ENCODE results near the gene PSD4.
"Not testable (repeated sequence)": the region's sequence is repeated elsewhere in the genome, so short reads cannot be mapped to it uniquely, and the experiment has no call there.

PSD4 gene

DNA sequence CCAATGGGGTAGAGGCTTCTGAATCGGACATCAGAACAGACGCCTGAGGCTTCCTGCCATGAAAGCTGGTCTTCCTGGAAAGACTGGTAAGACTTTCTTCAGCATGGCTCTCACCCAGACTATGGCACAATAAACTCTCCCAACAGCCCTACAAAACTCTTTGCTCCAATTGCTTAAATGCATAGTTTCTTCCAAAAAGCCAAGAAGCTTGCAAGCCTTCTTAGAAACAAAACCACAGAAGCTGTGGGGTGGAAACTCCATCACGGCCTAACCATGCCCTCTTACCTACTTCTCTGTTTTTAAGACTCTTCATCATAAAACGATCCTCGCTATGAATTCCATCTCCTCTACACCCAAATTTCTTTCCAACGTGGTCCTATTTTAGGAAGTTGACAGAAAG lies 56.8 kb downstream of the PSD4 start:
- no peak overlapping the region for H3K9ac ChIP-seq (ENCODE audit: low read depth in 1 of 2, low read length in 2 of 2)
- no peak overlapping the region for H3K4me3 ChIP-seq (ENCODE audit: low read depth in 1 of 2, low read length in 2 of 2)
- H3K27ac ChIP-seq (ENCODE audit: low read depth, low read length), result no peak overlapping the region
- no peaks in the 10 kb centered on the region for H3K9me3 ChIP-seq (ENCODE audit: control insufficient read depth in 1 of 2, low read length in 2 of 2)
- peaks cover 37 to 38% of the 10 kb centered on the region in 2 donors for H3K4me1 ChIP-seq (ENCODE audit: control insufficient read depth in 1 of 2, insufficient read depth in 2 of 2, low read length in 2 of 2)
- no peaks in the 10 kb centered on the region for H3K36me3 ChIP-seq (ENCODE audit: control insufficient read depth in 1 of 2, insufficient read depth in 2 of 2, low read length in 2 of 2)
- H3K27me3 ChIP-seq (ENCODE audit: control insufficient read depth in 1 of 2, insufficient read depth in 2 of 2, low read length in 2 of 2), result no peaks in the 10 kb centered on the region

DNA sequence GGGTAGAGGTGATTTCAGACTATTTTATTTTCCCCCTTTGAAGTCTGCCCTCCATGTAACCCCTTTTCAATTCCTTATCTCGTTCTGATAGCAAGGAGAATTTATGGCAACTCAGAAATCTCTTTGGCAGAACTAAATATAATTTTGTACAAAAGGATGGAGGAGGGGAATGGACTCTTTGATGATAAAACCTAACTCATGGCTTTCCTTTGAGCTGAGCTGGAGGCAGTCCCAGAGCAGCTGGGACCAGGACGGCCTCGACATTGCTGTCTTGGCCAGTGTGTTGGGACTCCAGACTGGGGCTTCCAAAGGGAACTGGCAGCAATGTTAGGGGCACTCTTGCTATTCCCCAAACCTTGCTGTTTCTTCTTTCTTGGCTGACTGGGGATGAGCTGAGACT lies 57.3 kb downstream of the PSD4 start:
- H3K36me3 ChIP-seq (ENCODE audit: control insufficient read depth in 1 of 2, insufficient read depth in 2 of 2, low read length in 2 of 2), result no peaks in the 10 kb centered on the region
- H3K4me1 ChIP-seq (ENCODE audit: control insufficient read depth in 1 of 2, insufficient read depth in 2 of 2, low read length in 2 of 2), result peaks cover 37 to 38% of the 10 kb centered on the region in 2 donors
- no peak overlapping the region for H3K9ac ChIP-seq (ENCODE audit: low read depth in 1 of 2, low read length in 2 of 2)
- no peaks in the 10 kb centered on the region for H3K27me3 ChIP-seq (ENCODE audit: control insufficient read depth in 1 of 2, insufficient read depth in 2 of 2, low read length in 2 of 2)
- no peak overlapping the region for H3K4me3 ChIP-seq (ENCODE audit: low read depth in 1 of 2, low read length in 2 of 2)
- no peak overlapping the region for H3K27ac ChIP-seq (ENCODE audit: low read depth, low read length)
- no peaks in the 10 kb centered on the region for H3K9me3 ChIP-seq (ENCODE audit: control insufficient read depth in 1 of 2, low read length in 2 of 2)

DNA sequence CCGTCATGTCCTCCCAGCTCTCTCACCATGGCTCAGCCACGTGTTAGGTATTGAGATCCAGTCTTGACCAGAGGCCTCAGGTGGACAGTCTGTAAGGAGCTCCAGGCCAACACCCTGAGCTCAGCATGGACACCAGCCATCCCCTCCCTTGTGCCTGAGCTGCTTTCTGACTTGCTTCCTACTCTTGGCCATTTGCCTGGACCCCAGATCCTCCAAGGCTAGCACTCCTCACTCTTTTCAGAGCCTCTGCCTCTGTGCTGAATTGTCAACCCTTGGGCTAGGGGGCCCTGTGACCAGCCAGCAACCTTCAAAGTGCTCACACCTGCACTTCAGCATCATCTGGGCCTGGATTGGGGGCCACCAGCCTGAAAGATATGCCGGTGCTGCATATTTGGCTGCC lies 58.4 kb downstream of the PSD4 start:
- Histone ChIP-seq H3K27ac (ENCODE audit: low read depth, low read length) (no peak overlapping the region), H3K4me1 (ENCODE audit: control insufficient read depth in 1 of 2, insufficient read depth in 2 of 2, low read length in 2 of 2) (peaks cover 41 to 44% of the 10 kb centered on the region in 2 donors), H3K36me3 (ENCODE audit: control insufficient read depth in 1 of 2, insufficient read depth in 2 of 2, low read length in 2 of 2) (no peaks in the 10 kb centered on the region), H3K9me3 (ENCODE audit: control insufficient read depth in 1 of 2, low read length in 2 of 2) (no peaks in the 10 kb centered on the region), H3K4me3 (ENCODE audit: low read depth in 1 of 2, low read length in 2 of 2) (no peak overlapping the region), H3K27me3 (ENCODE audit: control insufficient read depth in 1 of 2, insufficient read depth in 2 of 2, low read length in 2 of 2) (no peaks in the 10 kb centered on the region), H3K9ac (ENCODE audit: low read depth in 1 of 2, low read length in 2 of 2) (no peak overlapping the region)

- H3K9ac ChIP-seq (ENCODE audit: low read depth in 1 of 2, low read length in 2 of 2), result no peak overlapping the region
- H3K27me3 ChIP-seq (ENCODE audit: control insufficient read depth in 1 of 2, insufficient read depth in 2 of 2, low read length in 2 of 2), result no peaks in the 10 kb centered on the region
- H3K4me3 ChIP-seq (ENCODE audit: low read depth in 1 of 2, low read length in 2 of 2), result no peak overlapping the region
- peaks cover 40 to 49% of the 10 kb centered on the region in 2 donors for H3K4me1 ChIP-seq (ENCODE audit: control insufficient read depth in 1 of 2, insufficient read depth in 2 of 2, low read length in 2 of 2)
- no peaks in the 10 kb centered on the region for H3K9me3 ChIP-seq (ENCODE audit: control insufficient read depth in 1 of 2, low read length in 2 of 2)
- no peak overlapping the region for H3K27ac ChIP-seq (ENCODE audit: low read depth, low read length)
- no peaks in the 10 kb centered on the region for H3K36me3 ChIP-seq (ENCODE audit: control insufficient read depth in 1 of 2, insufficient read depth in 2 of 2, low read length in 2 of 2)
Measured at GRCh38 chr2:113232740-113233139, 59.0 kb downstream of the PSD4 start.

- Histone ChIP-seq H3K27ac (ENCODE audit: low read depth, low read length) (no peak overlapping the region), H3K9ac (ENCODE audit: low read depth in 1 of 2, low read length in 2 of 2) (no peak overlapping the region), H3K36me3 (ENCODE audit: control insufficient read depth in 1 of 2, insufficient read depth in 2 of 2, low read length in 2 of 2) (no peaks in the 10 kb centered on the region), H3K9me3 (ENCODE audit: control insufficient read depth in 1 of 2, low read length in 2 of 2) (no peaks in the 10 kb centered on the region), H3K4me3 (ENCODE audit: low read depth in 1 of 2, low read length in 2 of 2) (no peak overlapping the region), H3K27me3 (ENCODE audit: control insufficient read depth in 1 of 2, insufficient read depth in 2 of 2, low read length in 2 of 2) (no peaks in the 10 kb centered on the region), H3K4me1 (ENCODE audit: control insufficient read depth in 1 of 2, insufficient read depth in 2 of 2, low read length in 2 of 2) (peaks cover 28 to 41% of the 10 kb centered on the region in 2 donors)
Measured at GRCh38 chr2:113233593-113234550, 60.1 kb downstream of the PSD4 start.

- Histone ChIP-seq H3K9ac (ENCODE audit: low read depth in 1 of 2, low read length in 2 of 2) (peak overlapping the region in 1 of 2 donors; percentile 63), H3K4me1 (ENCODE audit: control insufficient read depth in 1 of 2, insufficient read depth in 2 of 2, low read length in 2 of 2) (peaks cover 19 to 43% of the 10 kb centered on the region in 2 donors), H3K9me3 (ENCODE audit: control insufficient read depth in 1 of 2, low read length in 2 of 2) (no peaks in the 10 kb centered on the region), H3K4me3 (ENCODE audit: low read depth in 1 of 2, low read length in 2 of 2) (peak overlapping the region; percentile 45 to 80), H3K27me3 (ENCODE audit: control insufficient read depth in 1 of 2, insufficient read depth in 2 of 2, low read length in 2 of 2) (no peaks in the 10 kb centered on the region), H3K27ac (ENCODE audit: low read depth, low read length) (no peak overlapping the region), H3K36me3 (ENCODE audit: control insufficient read depth in 1 of 2, insufficient read depth in 2 of 2, low read length in 2 of 2) (no peaks in the 10 kb centered on the region)
Measured at GRCh38 chr2:113234721-113235346, 61.1 kb downstream of the PSD4 start.

- H3K36me3 ChIP-seq (ENCODE audit: control insufficient read depth in 1 of 2, insufficient read depth in 2 of 2, low read length in 2 of 2); H3K27ac ChIP-seq (ENCODE audit: low read depth, low read length); H3K27me3 ChIP-seq (ENCODE audit: control insufficient read depth in 1 of 2, insufficient read depth in 2 of 2, low read length in 2 of 2); H3K9me3 ChIP-seq (ENCODE audit: control insufficient read depth in 1 of 2, low read length in 2 of 2): not testable (repeated sequence)
- H3K9ac ChIP-seq (ENCODE audit: low read depth in 1 of 2, low read length in 2 of 2), result peak overlapping the region; percentile 35 to 63
- H3K4me1 ChIP-seq (ENCODE audit: control insufficient read depth in 1 of 2, insufficient read depth in 2 of 2, low read length in 2 of 2), result peaks cover 17 to 44% of the 10 kb centered on the region in 2 donors
- peak overlapping the region; percentile 48 to 80 for H3K4me3 ChIP-seq (ENCODE audit: low read depth in 1 of 2, low read length in 2 of 2)
Measured at GRCh38 chr2:113235347-113236226, 61.8 kb downstream of the PSD4 start.

- Histone ChIP-seq H3K36me3 (ENCODE audit: control insufficient read depth in 1 of 2, insufficient read depth in 2 of 2, low read length in 2 of 2) (no peaks in the 10 kb centered on the region), H3K27me3 (ENCODE audit: control insufficient read depth in 1 of 2, insufficient read depth in 2 of 2, low read length in 2 of 2) (peaks cover 0 to 3% of the 10 kb centered on the region in 2 donors), H3K9ac (ENCODE audit: low read depth in 1 of 2, low read length in 2 of 2) (peak overlapping the region; percentile 24 to 43), H3K4me1 (ENCODE audit: control insufficient read depth in 1 of 2, insufficient read depth in 2 of 2, low read length in 2 of 2) (peaks cover 14 to 45% of the 10 kb centered on the region in 2 donors), H3K9me3 (ENCODE audit: control insufficient read depth in 1 of 2, low read length in 2 of 2) (no peaks in the 10 kb centered on the region), H3K4me3 (ENCODE audit: low read depth in 1 of 2, low read length in 2 of 2) (peak overlapping the region; percentile 62 to 70), H3K27ac (ENCODE audit: low read depth, low read length) (no peak overlapping the region)
Measured at GRCh38 chr2:113236367-113237159, 62.8 kb downstream of the PSD4 start.

- H3K36me3 ChIP-seq (ENCODE audit: control insufficient read depth in 1 of 2, insufficient read depth in 2 of 2, low read length in 2 of 2), result no peaks in the 10 kb centered on the region
- peaks cover 0 to 3% of the 10 kb centered on the region in 2 donors for H3K27me3 ChIP-seq (ENCODE audit: control insufficient read depth in 1 of 2, insufficient read depth in 2 of 2, low read length in 2 of 2)
- no peak overlapping the region for H3K4me3 ChIP-seq (ENCODE audit: low read depth in 1 of 2, low read length in 2 of 2)
- H3K27ac ChIP-seq (ENCODE audit: low read depth, low read length), result no peak overlapping the region
- no peaks in the 10 kb centered on the region for H3K9me3 ChIP-seq (ENCODE audit: control insufficient read depth in 1 of 2, low read length in 2 of 2)
- no peak overlapping the region for H3K9ac ChIP-seq (ENCODE audit: low read depth in 1 of 2, low read length in 2 of 2)
- peaks cover 14 to 38% of the 10 kb centered on the region in 2 donors for H3K4me1 ChIP-seq (ENCODE audit: control insufficient read depth in 1 of 2, insufficient read depth in 2 of 2, low read length in 2 of 2)
Measured at GRCh38 chr2:113237604-113238160, 63.9 kb downstream of the PSD4 start.
